Measurements from ENCODE around the gene MR1.

Gene MR1

GRCh38 chr1:181064011-181064623, 30.3 kb downstream of the MR1 start:
- DNase-seq (ENCODE audit: low read depth in 2 of 2), result no peak

DNA sequence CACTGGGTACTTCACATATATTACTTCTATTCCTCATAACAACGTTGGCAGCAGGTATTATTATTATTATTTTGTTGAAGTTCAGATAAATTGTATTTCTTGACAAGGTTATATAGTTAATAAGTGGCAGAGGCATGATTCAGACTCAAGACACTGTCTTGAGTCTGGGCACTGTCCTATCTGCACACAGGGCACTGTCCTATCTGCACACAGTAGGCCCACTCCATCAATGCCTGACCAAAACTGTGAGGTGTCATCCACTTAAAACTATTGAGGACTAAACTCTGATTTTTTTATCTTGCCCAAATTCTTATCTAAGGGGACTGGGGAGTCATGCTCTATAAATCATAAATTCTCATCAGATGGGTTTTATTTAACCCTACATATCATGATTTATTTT, 30.9 kb downstream of the MR1 start:
- DNase-seq (ENCODE audit: low read depth in 2 of 2), result no peak

- no peak for DNase-seq (ENCODE audit: low read depth in 2 of 2)
Measured at GRCh38 chr1:181073638-181074037, 39.9 kb downstream of the MR1 start.

- no peak for DNase-seq (ENCODE audit: low read depth in 2 of 2)
Measured at GRCh38 chr1:181075766-181076350, 42.1 kb downstream of the MR1 start.

- DNase-seq (ENCODE audit: low read depth in 2 of 2), result no peak
Measured at GRCh38 chr1:181076852-181077251, 43.1 kb downstream of the MR1 start.

DNA sequence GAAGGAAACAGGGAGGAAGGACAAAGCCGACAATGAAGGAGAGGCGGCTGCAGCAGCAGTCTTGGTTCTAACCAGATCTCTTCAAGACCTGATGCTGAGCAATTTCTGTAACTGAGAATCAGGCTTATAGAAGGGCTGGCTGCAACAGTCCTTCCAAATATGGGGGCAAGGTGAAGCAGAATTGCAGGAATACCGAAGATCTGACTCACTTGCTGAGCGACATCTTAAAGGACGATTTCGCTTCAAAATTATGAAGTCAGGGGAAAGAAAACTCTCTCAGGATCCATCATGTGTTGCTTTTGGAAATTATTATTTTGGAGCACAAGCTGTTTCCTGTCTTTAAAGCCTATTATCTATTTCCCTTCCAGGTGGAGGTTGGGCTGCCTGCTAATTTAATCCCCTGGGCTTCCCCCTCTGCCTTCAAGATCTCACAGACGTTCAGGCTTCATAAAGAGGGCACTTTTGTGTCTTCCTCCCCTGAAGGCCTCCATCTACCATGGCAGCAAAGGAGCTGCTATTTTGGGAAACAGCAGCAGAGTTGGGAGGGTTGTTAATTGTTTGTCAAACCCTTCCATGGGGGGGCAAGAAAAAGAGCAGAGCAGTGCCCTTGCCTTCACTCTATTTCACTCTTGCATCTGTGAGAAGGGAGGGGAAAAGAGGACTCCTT, 43.9 kb downstream of the MR1 start:
- DNase-seq (ENCODE audit: low read depth in 2 of 2), result no peak

DNA sequence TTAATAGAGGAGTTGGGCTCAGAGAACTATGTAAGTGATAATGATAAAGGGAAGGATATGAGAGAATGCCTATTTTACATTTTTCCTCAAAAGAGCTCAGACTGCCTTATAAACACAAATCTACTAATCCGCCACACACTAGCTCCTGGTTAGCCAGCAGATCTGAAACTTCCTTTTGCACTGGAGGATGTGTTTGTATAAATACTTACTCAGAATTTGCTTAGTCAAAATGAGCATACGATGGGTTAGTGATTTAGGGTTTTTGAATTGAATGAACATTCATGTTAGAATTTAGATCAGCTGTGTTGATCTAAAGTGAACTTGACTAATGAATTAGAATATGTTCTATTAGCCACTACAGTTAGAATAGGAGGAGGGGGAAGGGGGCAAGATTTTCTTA, 45.6 kb downstream of the MR1 start:
- DNase-seq (ENCODE audit: low read depth in 2 of 2), result no peak

- no peak for DNase-seq (ENCODE audit: low read depth in 2 of 2)
Measured at GRCh38 chr1:181079920-181080319, 46.1 kb downstream of the MR1 start.

- DNase-seq (ENCODE audit: low read depth in 2 of 2), result no peak
Measured at GRCh38 chr1:181080556-181080955, 46.8 kb downstream of the MR1 start.

DNA sequence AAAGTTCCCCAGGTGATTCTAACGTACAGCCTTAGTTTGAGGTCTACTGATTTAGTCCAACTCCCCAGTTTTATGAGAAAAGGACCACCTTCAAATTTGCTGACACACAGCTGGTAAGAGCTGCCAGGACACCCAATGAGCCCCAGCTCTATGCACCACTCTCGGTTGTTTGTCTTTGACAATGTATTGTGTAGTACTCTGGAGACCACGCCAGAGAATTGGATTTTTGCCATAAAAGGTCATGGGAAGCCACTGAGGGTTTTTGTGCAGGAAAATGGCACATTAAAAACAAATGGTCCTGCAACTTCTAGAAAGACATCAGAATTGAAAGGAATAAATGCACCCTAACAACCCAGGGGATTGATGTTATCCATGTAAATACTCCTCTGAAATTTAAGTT, 47.6 kb downstream of the MR1 start:
- DNase-seq (ENCODE audit: low read depth in 2 of 2), result no peak

DNA sequence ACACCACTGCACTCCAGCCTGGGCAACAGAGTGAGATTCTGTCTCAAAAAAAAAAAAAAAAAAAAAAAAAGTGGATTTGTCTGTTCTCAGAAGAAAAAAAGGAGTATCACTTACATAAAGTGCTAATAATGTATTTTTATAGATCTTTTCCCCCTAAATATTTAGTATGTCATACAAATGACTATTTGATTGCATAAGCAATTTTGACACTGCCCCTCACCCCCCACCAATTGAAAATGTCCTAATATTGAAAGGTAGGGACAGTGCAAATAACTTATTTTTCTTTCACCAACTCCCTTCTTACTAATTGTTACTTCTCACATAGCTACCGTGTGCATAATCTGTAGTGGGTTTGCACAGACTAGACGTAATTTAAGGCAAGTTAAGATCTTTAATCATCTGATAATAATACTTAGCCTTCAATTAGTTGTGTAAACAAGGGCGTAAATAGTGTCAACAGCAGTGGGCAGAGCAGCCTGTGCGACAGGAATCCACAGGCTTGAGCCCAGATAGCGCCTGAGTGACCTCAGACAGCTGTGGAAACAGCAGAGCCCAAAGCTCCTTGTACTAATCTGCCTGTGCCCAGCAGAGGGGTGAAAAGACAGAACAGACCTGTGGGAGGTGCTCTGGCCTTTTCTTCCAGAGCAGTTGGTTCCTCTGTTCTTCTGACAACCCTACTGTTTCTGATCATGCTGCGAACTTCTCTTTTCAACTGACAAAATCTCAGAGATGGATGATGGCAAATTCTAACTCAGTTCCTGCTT, 50.2 kb downstream of the MR1 start:
- DNase-seq (ENCODE audit: low read depth in 2 of 2), result no peak

DNA sequence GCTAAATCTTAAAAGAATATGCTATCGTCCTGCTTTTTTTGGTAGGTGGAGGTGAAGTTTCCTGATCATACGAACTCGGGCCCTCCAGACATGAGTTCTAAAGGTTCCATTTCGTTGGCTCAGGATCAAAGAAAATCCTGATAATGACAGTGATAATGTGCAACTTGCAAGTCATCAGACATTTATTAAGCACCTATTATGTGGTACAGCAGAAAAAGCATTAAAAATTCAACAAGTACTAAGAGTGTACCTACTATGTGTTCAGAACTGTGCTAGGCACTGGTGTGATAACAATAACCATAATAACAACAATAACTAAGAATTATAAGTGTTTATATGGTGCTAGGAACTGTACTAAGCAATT, 50.8 kb downstream of the MR1 start:
- no peak for DNase-seq (ENCODE audit: low read depth in 2 of 2)

DNA sequence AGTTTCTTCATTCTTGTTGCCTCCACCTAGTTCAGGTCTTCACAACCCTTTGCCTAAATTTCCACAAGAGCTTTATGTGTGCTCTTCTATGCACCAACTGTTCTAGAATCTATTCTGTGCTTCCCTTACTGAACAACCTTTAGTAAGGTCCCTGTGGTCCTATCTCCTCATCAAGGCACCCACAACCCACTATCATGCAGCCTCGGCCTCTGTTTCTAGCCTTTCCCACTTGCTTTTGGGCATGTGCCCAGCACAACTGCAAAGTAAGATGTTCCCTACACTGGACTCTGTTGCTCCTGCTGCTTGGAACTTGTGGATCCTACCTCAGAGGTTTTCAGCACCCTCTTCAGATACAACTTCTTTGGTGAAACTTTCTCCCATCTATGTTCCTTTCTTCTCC, 52.3 kb downstream of the MR1 start:
- DNase-seq (ENCODE audit: low read depth in 2 of 2), result no peak

DNA sequence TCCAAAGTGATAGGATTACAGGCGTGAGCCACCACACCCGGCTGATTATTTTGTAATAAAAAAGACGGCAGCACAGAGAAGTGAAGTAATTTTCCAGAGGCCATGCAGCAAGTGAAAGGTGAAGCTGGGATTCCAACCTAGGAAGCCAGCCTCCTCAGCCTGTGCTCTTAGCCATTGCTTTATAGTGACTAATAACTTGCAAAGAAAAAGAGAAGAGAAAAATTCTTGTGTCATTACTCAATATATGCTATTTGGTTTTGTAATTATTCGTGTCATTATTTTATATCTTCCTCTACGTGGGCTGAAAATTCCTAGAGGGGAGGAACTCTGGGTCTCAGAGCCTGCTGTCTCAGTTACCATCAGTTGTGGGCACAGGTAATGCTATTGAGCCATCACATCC, 53.1 kb downstream of the MR1 start:
- no peak for DNase-seq (ENCODE audit: low read depth in 2 of 2)

GRCh38 chr1:181087400-181087901, 53.7 kb downstream of the MR1 start:
- no peak for DNase-seq (ENCODE audit: low read depth in 2 of 2)

- DNase-seq (ENCODE audit: low read depth in 2 of 2), result peak; percentile 92 to 94
Measured at GRCh38 chr1:181088079-181089016, 54.6 kb downstream of the MR1 start, which contains the start of gene IER5. IER5 (plus strand) TSS chr1:181088700; CDS start chr1:181088903, 203 bp downstream.

- DNase-seq (ENCODE audit: low read depth in 2 of 2), result peak in 1 of 2 donors; percentile 13
Measured at GRCh38 chr1:181089017-181089675, 55.4 kb downstream of the MR1 start.

- peak; percentile 47 to 66 for DNase-seq (ENCODE audit: low read depth in 2 of 2)
Measured at GRCh38 chr1:181089676-181090544, 56.1 kb downstream of the MR1 start.

GRCh38 chr1:181090641-181091126, 56.9 kb downstream of the MR1 start:
- DNase-seq (ENCODE audit: low read depth in 2 of 2), result no peak

Data from stimulated activated CD8-positive, alpha-beta memory T cell treated with anti-CD3 and anti-CD28 coated beads, Interleukin-2, amount 100 ng/mL, for 1 hour (primary cell).